HG03095 (cell line): Measurements from ENCODE around the gene B3GALNT2.
"Not testable (repeated sequence)": the region's sequence is repeated elsewhere in the genome, so short reads cannot be mapped to it uniquely, and the experiment has no call there.

Experiments used
- ATAC-seq: cut with Tn5 transposase; IDR thresholded peaks from one replicate; pipeline ENCODE4 v1.9.1; 2021; ENCODE audit warnings: moderate library complexity; ENCODE audit not compliant: unreplicated experiment

The B3GALNT2 gene

GRCh38 chr1:235504122-235504493, at the start of gene B3GALNT2:
Gene B3GALNT2, minus strand, starts transcription at chr1:235504452. Its CDS starts 200 bp downstream, at chr1:235504252.
- peak; percentile 38 for ATAC-seq

- no peak for ATAC-seq
Observed at GRCh38 chr1:235553112-235553551, 48.9 kb upstream of the B3GALNT2 start.

GRCh38 chr1:235552146-235552716, 48.0 kb upstream of the B3GALNT2 start:
- no peak for ATAC-seq

- ATAC-seq, result no peak
Observed at GRCh38 chr1:235549351-235550139, 45.3 kb upstream of the B3GALNT2 start.

- not testable (repeated sequence) for ATAC-seq
Observed at GRCh38 chr1:235546369-235547155, 42.3 kb upstream of the B3GALNT2 start.

GRCh38 chr1:235545292-235545930, 41.2 kb upstream of the B3GALNT2 start:
- no peak for ATAC-seq

- not testable (repeated sequence) for ATAC-seq
Observed at GRCh38 chr1:235542845-235543244, 38.6 kb upstream of the B3GALNT2 start.

- ATAC-seq, result no peak
Observed at GRCh38 chr1:235533476-235534168, 29.4 kb upstream of the B3GALNT2 start.

- ATAC-seq, result no peak
Observed at GRCh38 chr1:235532360-235532759, 28.1 kb upstream of the B3GALNT2 start.

GRCh38 chr1:235527196-235527814, 23.1 kb upstream of the B3GALNT2 start:
- no peak for ATAC-seq

- ATAC-seq, result no peak
Observed at GRCh38 chr1:235525314-235525713, 21.1 kb upstream of the B3GALNT2 start.

GRCh38 chr1:235516862-235517446, 12.7 kb upstream of the B3GALNT2 start:
- no peak for ATAC-seq

- ATAC-seq, result no peak
Observed at GRCh38 chr1:235515844-235516512, 11.7 kb upstream of the B3GALNT2 start.

GRCh38 chr1:235513495-235514366, 9.5 kb upstream of the B3GALNT2 start:
- no peak for ATAC-seq

GRCh38 chr1:235511470-235512240, 7.4 kb upstream of the B3GALNT2 start:
- ATAC-seq, result no peak

GRCh38 chr1:235510823-235511222, 6.6 kb upstream of the B3GALNT2 start:
- no peak for ATAC-seq

- no peak for ATAC-seq
Observed at GRCh38 chr1:235507623-235508022, 3.4 kb upstream of the B3GALNT2 start.
